ENCODE measurements around the gene MAP7.

Gene MAP7

GRCh38 chr6:136522636-136523035, 27.6 kb downstream of the MAP7 start:
- H3K4me1 ChIP-seq (ENCODE audit: control insufficient read depth, insufficient read depth, low read length, poor library complexity, severe bottlenecking): no peaks in the 10 kb centered on the region
- no peak overlapping the region for H3K4me3 ChIP-seq (ENCODE audit: extremely low read depth, insufficient read depth, low read length, poor library complexity, severe bottlenecking)
- no peaks in the 10 kb centered on the region for H3K36me3 ChIP-seq (ENCODE audit: control insufficient read depth, insufficient read depth, low read length)
- no peaks in the 10 kb centered on the region for H3K9me3 ChIP-seq (ENCODE audit: control insufficient read depth, low read length)
- H3K27ac ChIP-seq (ENCODE audit: low read depth, low read length, severe bottlenecking): no peak overlapping the region
- 90 to 100% methylated on average over 1 to 2 of the region's 3 CpGs for WGBS, 2 experiments (ENCODE audit: insufficient coverage in 2 of 2)

GRCh38 chr6:136521911-136522310, 28.3 kb downstream of the MAP7 start:
- WGBS, 2 experiments (ENCODE audit: insufficient coverage in 2 of 2): 86 to 89% methylated on average over 1 to 2 of the region's 4 CpGs
- H3K4me3 ChIP-seq (ENCODE audit: extremely low read depth, insufficient read depth, low read length, poor library complexity, severe bottlenecking): no peak overlapping the region
- H3K36me3 ChIP-seq (ENCODE audit: control insufficient read depth, insufficient read depth, low read length): no peaks in the 10 kb centered on the region
- H3K27ac ChIP-seq (ENCODE audit: low read depth, low read length, severe bottlenecking): no peak overlapping the region
- H3K4me1 ChIP-seq (ENCODE audit: control insufficient read depth, insufficient read depth, low read length, poor library complexity, severe bottlenecking): no peaks in the 10 kb centered on the region
- H3K9me3 ChIP-seq (ENCODE audit: control insufficient read depth, low read length): no peaks in the 10 kb centered on the region

GRCh38 chr6:136521427-136521826, 28.8 kb downstream of the MAP7 start:
- H3K9me3 ChIP-seq (ENCODE audit: control insufficient read depth, low read length): no peaks in the 10 kb centered on the region
- 78 to 86% methylated on average over 1 of the region's 2 CpGs for WGBS, 2 experiments (ENCODE audit: insufficient coverage in 2 of 2)
- H3K4me1 ChIP-seq (ENCODE audit: control insufficient read depth, insufficient read depth, low read length, poor library complexity, severe bottlenecking): no peaks in the 10 kb centered on the region
- H3K4me3 ChIP-seq (ENCODE audit: extremely low read depth, insufficient read depth, low read length, poor library complexity, severe bottlenecking): no peak overlapping the region
- H3K36me3 ChIP-seq (ENCODE audit: control insufficient read depth, insufficient read depth, low read length): no peaks in the 10 kb centered on the region
- H3K27ac ChIP-seq (ENCODE audit: low read depth, low read length, severe bottlenecking): no peak overlapping the region

GRCh38 chr6:136520517-136520916, 29.7 kb downstream of the MAP7 start:
- Histone ChIP-seq H3K36me3 (ENCODE audit: control insufficient read depth, insufficient read depth, low read length) (no peaks in the 10 kb centered on the region), H3K9me3 (ENCODE audit: control insufficient read depth, low read length) (no peaks in the 10 kb centered on the region), H3K4me3 (ENCODE audit: extremely low read depth, insufficient read depth, low read length, poor library complexity, severe bottlenecking) (no peak overlapping the region), H3K4me1 (ENCODE audit: control insufficient read depth, insufficient read depth, low read length, poor library complexity, severe bottlenecking) (no peaks in the 10 kb centered on the region), H3K27ac (ENCODE audit: low read depth, low read length, severe bottlenecking) (no peak overlapping the region)
- 90 to 98% methylated on average over 3 of the region's 3 CpGs for WGBS, 2 experiments (ENCODE audit: insufficient coverage in 2 of 2)

- H3K36me3 ChIP-seq (ENCODE audit: control insufficient read depth, insufficient read depth, low read length): no peaks in the 10 kb centered on the region
- H3K9me3 ChIP-seq (ENCODE audit: control insufficient read depth, low read length): no peaks in the 10 kb centered on the region
- no peak overlapping the region for H3K4me3 ChIP-seq (ENCODE audit: extremely low read depth, insufficient read depth, low read length, poor library complexity, severe bottlenecking)
- no peak overlapping the region for H3K27ac ChIP-seq (ENCODE audit: low read depth, low read length, severe bottlenecking)
- H3K4me1 ChIP-seq (ENCODE audit: control insufficient read depth, insufficient read depth, low read length, poor library complexity, severe bottlenecking): no peaks in the 10 kb centered on the region
- WGBS, 2 experiments (ENCODE audit: insufficient coverage in 2 of 2): no CpG with 5 or more reads among the region's 3 CpGs
These were observed 32.6 kb downstream of the MAP7 start for GRCh38 chr6:136517582-136517981.

- H3K27ac ChIP-seq (ENCODE audit: low read depth, low read length, severe bottlenecking): no peak overlapping the region
These were observed 33.2 kb downstream of the MAP7 start for GRCh38 chr6:136517002-136517401.

GRCh38 chr6:136514591-136514990, 35.6 kb downstream of the MAP7 start:
- WGBS, 2 experiments (ENCODE audit: insufficient coverage in 2 of 2): 89 to 95% methylated on average over 3 to 4 of the region's 4 CpGs
- H3K36me3 ChIP-seq (ENCODE audit: control insufficient read depth, insufficient read depth, low read length): no peaks in the 10 kb centered on the region
- H3K9me3 ChIP-seq (ENCODE audit: control insufficient read depth, low read length): no peaks in the 10 kb centered on the region
- H3K27ac ChIP-seq (ENCODE audit: low read depth, low read length, severe bottlenecking): no peak overlapping the region
- H3K4me1 ChIP-seq (ENCODE audit: control insufficient read depth, insufficient read depth, low read length, poor library complexity, severe bottlenecking): no peaks in the 10 kb centered on the region
- H3K4me3 ChIP-seq (ENCODE audit: extremely low read depth, insufficient read depth, low read length, poor library complexity, severe bottlenecking): no peak overlapping the region

More at GRCh38 chr6:136517002-136517401, 33.2 kb downstream of the MAP7 start:
- Histone ChIP-seq H3K9me3 (ENCODE audit: control insufficient read depth, low read length) (no peaks in the 10 kb centered on the region), H3K4me1 (ENCODE audit: control insufficient read depth, insufficient read depth, low read length, poor library complexity, severe bottlenecking) (no peaks in the 10 kb centered on the region), H3K36me3 (ENCODE audit: control insufficient read depth, insufficient read depth, low read length) (no peaks in the 10 kb centered on the region), H3K4me3 (ENCODE audit: extremely low read depth, insufficient read depth, low read length, poor library complexity, severe bottlenecking) (no peak overlapping the region)

- H3K27ac ChIP-seq (ENCODE audit: low read depth, low read length, severe bottlenecking): no peak overlapping the region
- H3K9me3 ChIP-seq (ENCODE audit: control insufficient read depth, low read length): no peaks in the 10 kb centered on the region
- 87 to 93% methylated on average over 3 of the region's 3 CpGs for WGBS, 2 experiments (ENCODE audit: insufficient coverage in 2 of 2)
- H3K4me3 ChIP-seq (ENCODE audit: extremely low read depth, insufficient read depth, low read length, poor library complexity, severe bottlenecking): no peak overlapping the region
- H3K36me3 ChIP-seq (ENCODE audit: control insufficient read depth, insufficient read depth, low read length): no peaks in the 10 kb centered on the region
- H3K4me1 ChIP-seq (ENCODE audit: control insufficient read depth, insufficient read depth, low read length, poor library complexity, severe bottlenecking): no peaks in the 10 kb centered on the region
These were observed 38.3 kb downstream of the MAP7 start for GRCh38 chr6:136511926-136512325.

GRCh38 chr6:136511397-136511796, 38.8 kb downstream of the MAP7 start:
- H3K4me3 ChIP-seq (ENCODE audit: extremely low read depth, insufficient read depth, low read length, poor library complexity, severe bottlenecking): no peak overlapping the region
- H3K36me3 ChIP-seq (ENCODE audit: control insufficient read depth, insufficient read depth, low read length): no peaks in the 10 kb centered on the region
- no peak overlapping the region for H3K27ac ChIP-seq (ENCODE audit: low read depth, low read length, severe bottlenecking)
- no CpG with 5 or more reads among the region's 1 CpG for WGBS, 2 experiments (ENCODE audit: insufficient coverage in 2 of 2)
- H3K9me3 ChIP-seq (ENCODE audit: control insufficient read depth, low read length): no peaks in the 10 kb centered on the region
- no peaks in the 10 kb centered on the region for H3K4me1 ChIP-seq (ENCODE audit: control insufficient read depth, insufficient read depth, low read length, poor library complexity, severe bottlenecking)

GRCh38 chr6:136510782-136511181, 39.4 kb downstream of the MAP7 start:
- 88 to 100% methylated on average over 3 to 4 of the region's 4 CpGs for WGBS, 2 experiments (ENCODE audit: insufficient coverage in 2 of 2)
- Histone ChIP-seq H3K27ac (ENCODE audit: low read depth, low read length, severe bottlenecking) (no peak overlapping the region), H3K36me3 (ENCODE audit: control insufficient read depth, insufficient read depth, low read length) (no peaks in the 10 kb centered on the region), H3K4me3 (ENCODE audit: extremely low read depth, insufficient read depth, low read length, poor library complexity, severe bottlenecking) (no peak overlapping the region), H3K4me1 (ENCODE audit: control insufficient read depth, insufficient read depth, low read length, poor library complexity, severe bottlenecking) (no peaks in the 10 kb centered on the region), H3K9me3 (ENCODE audit: control insufficient read depth, low read length) (no peaks in the 10 kb centered on the region)

- Histone ChIP-seq H3K4me3 (ENCODE audit: extremely low read depth, insufficient read depth, low read length, poor library complexity, severe bottlenecking) (no peak overlapping the region), H3K9me3 (ENCODE audit: control insufficient read depth, low read length) (no peaks in the 10 kb centered on the region), H3K27ac (ENCODE audit: low read depth, low read length, severe bottlenecking) (no peak overlapping the region), H3K36me3 (ENCODE audit: control insufficient read depth, insufficient read depth, low read length) (no peaks in the 10 kb centered on the region), H3K4me1 (ENCODE audit: control insufficient read depth, insufficient read depth, low read length, poor library complexity, severe bottlenecking) (no peaks in the 10 kb centered on the region)
- 86 to 90% methylated on average over 2 of the region's 5 CpGs for WGBS, 2 experiments (ENCODE audit: insufficient coverage in 2 of 2)
These were observed 39.9 kb downstream of the MAP7 start for GRCh38 chr6:136510299-136510698.
